Activated T-cell treated with anti-CD3 and anti-CD28 coated beads for 4 hours (primary cell): ENCODE results near the gene SEPHS2.
"Not testable (repeated sequence)": the region's sequence is repeated elsewhere in the genome, so short reads cannot be mapped to it uniquely, and the experiment has no call there.

Experiments used
- DNase-seq: peaks from one replicate; pipeline ENCODE4 v3.0.0-alpha.2; 2020

Gene SEPHS2

GRCh38 chr16:30397776-30398660 lies 47.7 kb downstream of the SEPHS2 start:
- DNase-seq, result no peak

GRCh38 chr16:30397056-30397455 lies 48.6 kb downstream of the SEPHS2 start:
- no peak for DNase-seq

- not testable (repeated sequence) for DNase-seq
Observed at GRCh38 chr16:30396627-30397026, 49.0 kb downstream of the SEPHS2 start.

- no peak for DNase-seq
Observed at GRCh38 chr16:30395992-30396585, 49.6 kb downstream of the SEPHS2 start.

- no peak for DNase-seq
Observed at GRCh38 chr16:30395155-30395991, 50.3 kb downstream of the SEPHS2 start, which contains the start of gene ZNF48. Gene ZNF48, plus strand, starts transcription at chr16:30395420. Its CDS starts 375 bp downstream, at chr16:30395795.

- no peak for DNase-seq
Observed at GRCh38 chr16:30394592-30395154, 51.0 kb downstream of the SEPHS2 start.
